Astrocyte of the cerebellum (primary cell): Measurements from ENCODE around the gene WNT9B.

Source experiments
- DNase-seq: peaks from one replicate; pipeline ENCODE4 v3.0.0-alpha.2; 2011; ENCODE audit warnings: low read depth
- H3K4me3 ChIP-seq: 2 replicates; pipeline ENCODE4 v1.5.1; 2011; ENCODE audit warnings: mild to moderate bottlenecking, low read depth, low read length, moderate library complexity
- CTCF ChIP-seq: IDR thresholded peaks from 2 replicates; pipeline ENCODE4 v1.5.1; 2012; ENCODE audit warnings: low read length, low read depth, moderate library complexity, mild to moderate bottlenecking; ENCODE audit errors: missing control alignments
- in situ Hi-C: cut with HindIII; loops from 2 replicates; pipeline ENCODE4 v1.10.0; 2017; ENCODE audit warnings: low sequenced_read_pairs

Gene WNT9B

DNA sequence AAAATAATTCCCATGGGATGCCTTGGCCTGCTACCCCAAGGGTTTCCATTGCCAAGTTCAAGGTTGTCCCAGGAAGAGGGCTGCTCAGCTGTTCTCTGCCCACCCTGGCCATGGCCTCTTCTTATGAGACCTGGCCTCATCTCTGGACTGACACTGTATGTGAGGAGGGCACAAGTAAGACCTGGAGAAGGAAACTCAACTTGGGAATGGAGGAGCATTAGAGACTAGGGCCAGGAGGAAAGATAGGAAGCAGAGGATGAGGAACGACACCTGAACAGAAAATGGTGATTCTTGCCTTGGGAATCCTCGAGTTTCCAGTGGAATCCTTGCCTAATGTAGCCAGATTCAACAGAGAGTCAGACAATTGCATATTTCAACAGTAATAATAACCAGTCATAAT is 47.0 kb downstream of the WNT9B start:
- no peak for DNase-seq
- TF ChIP-seq CTCF: no peak
- H3K4me3 ChIP-seq: no peak overlapping the region
- in situ Hi-C loops: no loop called here

DNA sequence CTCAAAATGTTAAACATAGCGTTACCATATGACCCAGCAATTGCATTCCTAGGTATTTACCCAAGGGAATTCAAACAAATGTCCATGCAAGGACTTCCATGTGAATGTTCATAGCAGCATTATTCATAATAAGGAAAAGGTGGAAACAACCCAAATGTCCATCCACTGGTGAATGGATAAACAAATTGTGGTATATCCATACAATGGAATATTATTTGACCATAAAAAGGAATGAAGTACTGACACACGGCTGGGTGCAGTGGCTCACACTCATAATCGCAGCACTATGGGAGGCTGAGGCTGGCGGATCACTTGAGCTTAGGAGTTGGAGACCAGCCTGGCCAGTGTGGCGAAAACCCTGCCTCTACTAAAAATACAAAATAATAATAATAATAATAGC is 47.5 kb downstream of the WNT9B start:
- no peak overlapping the region for H3K4me3 ChIP-seq
- in situ Hi-C loops: no loop called here

DNA sequence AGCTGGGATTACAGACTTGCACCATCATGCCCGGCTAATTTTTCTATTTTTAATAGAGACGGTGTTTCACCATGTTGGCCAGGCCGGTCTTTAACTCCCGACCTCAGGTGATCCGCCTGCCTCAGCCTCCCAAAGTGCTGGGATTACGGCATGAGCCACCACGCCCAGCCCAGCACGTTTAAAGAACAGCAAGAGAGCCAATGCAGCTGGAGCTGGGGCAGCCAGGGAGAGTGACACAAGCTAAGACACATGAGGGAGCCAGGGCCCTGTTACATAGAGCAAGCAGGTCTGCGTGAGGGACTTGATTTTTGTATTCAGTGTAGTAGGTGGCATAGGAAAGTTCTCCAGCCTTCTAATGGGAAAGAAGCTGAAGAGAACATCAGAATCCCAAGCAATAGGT is 49.9 kb downstream of the WNT9B start:
- TF ChIP-seq CTCF: no peak
- in situ Hi-C loops: no loop called here
- no peak for DNase-seq
- no peak overlapping the region for H3K4me3 ChIP-seq

More for the DNA sequence above, 47.5 kb downstream of the WNT9B start:
- DNase-seq: no peak
- no peak for TF ChIP-seq CTCF

- DNase-seq: no peak
- H3K4me3 ChIP-seq: no peak overlapping the region
Measured at GRCh38 chr17:46903762-46904672, 52.6 kb downstream of the WNT9B start.

GRCh38 chr17:46908068-46908737 is 56.8 kb downstream of the WNT9B start:
- no peak for TF ChIP-seq CTCF
- in situ Hi-C loops: no loop called here
- no peak overlapping the region for H3K4me3 ChIP-seq
- no peak for DNase-seq

More at GRCh38 chr17:46903762-46904672, 52.6 kb downstream of the WNT9B start:
- in situ Hi-C loops: no loop called here
- no peak for TF ChIP-seq CTCF

DNA sequence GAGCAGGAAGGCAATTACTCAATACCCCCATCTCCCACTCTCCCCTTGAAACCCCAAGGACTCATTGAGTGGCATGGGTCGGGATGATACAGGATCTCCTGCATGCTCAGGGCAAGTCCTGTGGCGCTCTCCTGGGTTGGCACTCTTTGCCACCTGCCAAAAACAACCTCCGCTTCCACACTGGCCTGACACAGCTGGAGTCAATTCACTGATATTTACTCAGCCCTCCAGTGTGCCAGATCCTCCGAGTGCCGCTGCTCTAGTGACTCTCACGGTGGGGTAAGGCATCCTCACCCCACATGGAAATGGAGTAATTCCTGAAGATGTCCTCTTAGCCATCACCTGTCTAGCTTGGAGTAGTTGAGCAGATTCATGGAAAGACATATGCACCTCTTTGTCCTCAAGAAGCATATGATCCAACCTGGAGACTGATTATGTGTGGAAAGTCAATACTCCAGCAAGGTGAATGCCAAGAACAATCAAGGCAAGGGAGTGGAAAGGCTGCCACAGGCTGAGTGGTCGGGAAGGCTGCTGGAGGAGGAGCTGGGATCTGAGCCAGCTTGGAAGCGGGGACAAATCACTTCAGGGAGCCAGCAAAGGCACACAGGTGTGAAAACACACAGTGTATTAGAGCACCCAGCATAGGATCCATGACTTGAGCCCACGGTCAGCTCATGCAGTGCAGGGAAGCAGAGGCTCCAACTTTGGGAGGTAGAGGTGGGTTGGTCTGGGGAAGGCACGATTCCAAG is 59.0 kb downstream of the WNT9B start:
- in situ Hi-C loops: no loop called here
- H3K4me3 ChIP-seq: no peak overlapping the region
- no peak for TF ChIP-seq CTCF
- no peak for DNase-seq
